ENCODE results near the gene TRDN.
"Not testable (repeated sequence)": the region's sequence is repeated elsewhere in the genome, so short reads cannot be mapped to it uniquely, and the experiment has no call there.

The TRDN gene

GRCh38 chr6:123489589-123489988, 147.2 kb downstream of the TRDN start:
- DNase-seq, result no peak

DNA sequence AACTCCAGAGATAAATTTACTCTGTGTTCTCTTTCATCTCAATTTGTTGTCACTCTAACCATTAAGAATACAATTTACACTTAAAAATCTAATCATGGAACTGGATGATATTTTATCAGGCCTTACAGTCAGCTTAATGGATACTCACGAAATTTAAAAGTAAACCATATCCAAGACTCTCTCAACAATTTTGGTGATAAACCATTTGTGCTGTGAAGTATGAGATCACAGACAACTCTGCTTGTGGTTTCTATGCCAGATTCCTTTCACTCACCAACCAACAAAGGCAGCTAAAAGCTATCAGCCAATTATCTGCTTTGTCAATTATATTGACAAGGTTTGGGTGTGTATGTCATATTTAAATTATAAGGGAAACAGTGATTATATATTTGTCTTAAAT, 155.8 kb downstream of the TRDN start:
- DNase-seq, result no peak

GRCh38 chr6:123472025-123472702, 164.6 kb downstream of the TRDN start:
- DNase-seq, result not testable (repeated sequence)

GRCh38 chr6:123467392-123467791, 169.4 kb downstream of the TRDN start:
- DNase-seq, result no peak

GRCh38 chr6:123462152-123462551, 174.6 kb downstream of the TRDN start:
- DNase-seq, result no peak

DNA sequence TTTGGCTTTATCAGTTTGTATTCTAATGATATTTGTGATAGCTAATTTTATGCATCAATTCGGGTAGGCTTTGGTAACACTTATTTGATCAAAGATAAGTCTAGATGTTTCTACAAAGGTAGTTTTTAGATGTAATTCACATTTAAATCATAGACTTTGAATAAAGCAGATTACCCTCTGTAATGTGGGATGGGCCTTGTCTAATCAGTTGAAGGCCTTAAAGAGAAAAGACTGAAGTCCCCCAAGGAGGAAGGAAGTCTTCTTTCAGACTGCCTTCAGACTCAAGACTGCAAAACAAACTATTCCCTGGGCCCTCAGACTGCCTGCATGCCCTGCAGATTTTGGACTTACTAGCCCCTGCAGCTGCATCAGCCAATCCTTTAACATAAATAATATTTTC, 178.5 kb downstream of the TRDN start:
- no peak for DNase-seq

DNA sequence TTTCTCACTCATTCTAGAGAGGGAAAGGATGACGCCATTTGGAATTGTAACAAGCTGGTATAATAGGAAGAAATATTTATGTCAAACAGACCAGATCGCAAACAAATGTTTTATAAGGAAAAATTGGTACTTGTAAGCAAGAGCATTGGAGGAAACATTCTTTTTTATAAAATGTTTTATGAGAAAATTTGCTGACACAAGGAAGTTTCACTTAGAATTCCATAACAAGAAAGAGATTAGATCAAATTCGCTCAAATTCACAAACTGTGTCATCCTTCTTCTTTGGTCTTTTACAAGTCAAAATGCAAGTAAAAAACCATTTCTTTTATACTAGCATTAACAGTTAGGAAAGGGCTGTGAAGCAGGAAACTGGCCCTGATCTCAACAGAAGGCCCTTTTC, 179.9 kb downstream of the TRDN start:
- DNase-seq, result no peak

DNA sequence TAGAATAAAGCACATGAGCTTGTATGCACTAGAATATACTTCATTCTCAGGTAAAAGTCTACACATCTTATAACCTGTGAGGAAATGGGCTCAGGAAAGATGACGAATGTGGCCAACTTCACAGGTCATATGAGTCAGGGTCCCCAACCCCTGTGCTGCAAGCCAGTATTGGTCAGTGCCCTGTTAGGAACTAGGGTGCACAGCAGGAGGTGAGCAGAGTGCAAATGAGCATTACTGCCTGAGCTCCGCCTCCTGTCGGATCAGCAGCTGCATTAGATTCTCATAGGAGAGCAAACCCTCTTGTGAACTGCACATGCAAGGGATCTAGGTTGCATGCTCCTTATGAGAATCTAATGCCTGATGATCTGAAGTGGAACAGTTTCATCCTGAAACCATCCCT, 182.3 kb downstream of the TRDN start:
- DNase-seq, result no peak

GRCh38 chr6:123453071-123453470, 183.7 kb downstream of the TRDN start:
- not testable (repeated sequence) for DNase-seq

GRCh38 chr6:123448306-123448884, 188.4 kb downstream of the TRDN start:
- DNase-seq, result no peak

DNA sequence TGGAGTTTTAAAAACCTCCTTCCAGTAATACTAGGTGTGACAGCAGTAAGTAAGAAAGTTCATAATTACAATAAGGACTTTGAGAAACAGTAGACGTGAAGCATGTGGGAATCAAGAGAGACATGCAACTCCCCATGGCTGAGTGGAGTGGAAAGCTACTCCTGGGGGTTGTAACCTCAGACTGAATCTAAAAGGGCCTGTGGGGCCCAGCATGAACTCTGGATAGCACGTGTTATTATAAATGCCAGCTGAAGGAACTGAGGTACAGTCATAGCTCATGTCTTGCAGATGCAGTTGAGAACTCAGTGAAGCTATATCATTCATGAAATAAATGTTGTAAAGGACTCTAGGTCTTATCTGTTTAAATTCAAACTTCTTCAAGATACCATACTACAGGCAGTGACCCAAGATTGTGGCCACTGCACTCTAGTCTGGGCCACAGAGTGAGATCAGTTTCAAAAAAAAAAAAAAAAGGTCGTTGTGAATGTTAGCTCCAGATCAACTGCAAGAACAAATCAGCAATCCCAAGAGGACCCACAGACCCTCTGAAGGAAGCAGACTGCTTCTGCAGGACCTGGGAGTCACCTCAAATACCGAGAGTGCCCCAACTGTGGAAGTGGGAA, 189.3 kb downstream of the TRDN start:
- DNase-seq, result no peak

- DNase-seq, result no peak
These were observed 197.4 kb downstream of the TRDN start for GRCh38 chr6:123439371-123439770.

DNA sequence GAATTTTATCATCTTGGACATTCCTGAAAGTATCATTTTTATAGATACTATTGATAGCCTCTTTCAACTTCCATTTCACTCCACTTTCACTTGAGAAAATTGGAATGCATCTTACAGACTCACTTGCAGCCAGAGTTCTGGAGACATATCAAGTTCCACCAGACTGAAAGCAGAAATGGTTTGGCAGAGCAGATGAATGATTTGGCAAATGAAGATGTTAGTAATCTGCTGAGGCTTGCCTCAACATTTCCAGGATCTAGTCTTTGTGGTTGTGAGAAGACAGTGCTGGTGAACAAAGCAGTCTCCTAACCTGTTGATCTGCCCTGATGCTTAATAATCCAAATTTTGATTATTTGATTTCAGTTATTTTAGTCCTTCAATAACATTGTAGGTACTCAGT, 202.6 kb downstream of the TRDN start:
- no peak for DNase-seq

- no peak for DNase-seq
These were observed 205.8 kb downstream of the TRDN start for GRCh38 chr6:123430970-123431369.

DNA sequence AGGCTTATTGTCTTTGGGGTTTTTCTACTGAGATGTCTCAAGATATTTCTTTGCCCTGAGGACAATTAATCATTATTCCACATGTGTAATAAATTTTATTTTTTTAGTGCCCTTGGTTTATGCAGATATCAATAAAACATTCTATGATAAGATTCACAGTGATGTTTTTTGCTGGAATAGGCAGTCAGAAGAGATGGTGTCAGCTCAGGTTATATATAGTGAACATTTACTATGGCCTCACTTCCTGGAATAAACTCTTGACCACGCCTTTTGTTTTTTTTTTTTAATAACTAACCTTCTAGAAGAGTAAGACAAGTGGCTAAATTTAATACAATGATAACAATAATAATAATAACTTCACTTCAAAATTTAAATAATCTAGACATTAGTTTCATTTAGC, 209.7 kb downstream of the TRDN start:
- DNase-seq, result no peak

GRCh38 chr6:123423130-123423529, 213.6 kb downstream of the TRDN start:
- DNase-seq, result no peak

- no peak for DNase-seq
These were observed 216.2 kb downstream of the TRDN start for GRCh38 chr6:123420512-123420911.

GRCh38 chr6:123418071-123418470, 218.7 kb downstream of the TRDN start:
- no peak for DNase-seq

DNA sequence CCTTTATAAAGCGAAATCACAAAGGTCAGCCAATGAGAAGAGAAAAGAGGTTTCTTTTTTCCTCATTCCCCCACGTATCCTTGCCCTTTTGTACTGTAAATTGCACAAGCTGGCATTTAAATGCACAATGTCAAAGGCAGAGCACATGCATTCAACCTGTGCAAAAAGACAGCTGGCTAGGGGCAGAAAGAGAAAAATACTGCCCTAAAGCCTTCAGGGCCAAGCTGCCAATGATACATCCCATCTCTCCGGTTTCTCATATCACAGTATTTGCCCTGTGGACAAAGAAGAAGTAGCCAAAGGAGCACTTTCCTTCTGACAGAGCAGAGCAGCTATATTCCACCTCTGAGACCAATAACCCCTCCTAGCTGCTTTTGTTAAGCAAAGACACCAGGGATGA, 219.2 kb downstream of the TRDN start:
- DNase-seq, result no peak

- peak; percentile 29 to 35 for DNase-seq
These were observed 220.8 kb downstream of the TRDN start for GRCh38 chr6:123415844-123416468.

DNA sequence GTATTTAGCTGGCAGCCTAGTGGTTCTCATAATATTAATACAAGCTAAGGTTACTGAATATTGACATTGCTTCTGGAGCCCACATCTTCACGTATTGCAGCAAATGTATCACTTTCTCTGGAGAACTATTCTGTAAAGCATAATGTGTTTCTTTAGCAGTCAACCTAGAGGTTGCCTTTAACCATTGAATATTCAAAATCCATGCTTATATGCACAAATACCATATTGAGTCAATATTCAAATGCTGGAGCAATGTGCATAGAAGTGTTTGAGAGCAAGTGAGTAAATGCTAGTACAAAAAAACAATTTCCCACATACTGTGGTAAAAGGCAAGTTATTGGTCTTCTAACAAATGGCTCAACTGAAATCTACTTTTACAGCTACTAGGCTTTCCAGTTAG, 231.8 kb downstream of the TRDN start:
- DNase-seq, result no peak

GRCh38 chr6:123402052-123402451, 234.7 kb downstream of the TRDN start:
- no peak for DNase-seq

- no peak for DNase-seq
These were observed 238.7 kb downstream of the TRDN start for GRCh38 chr6:123398072-123398471.

- DNase-seq, result no peak
These were observed 243.4 kb downstream of the TRDN start for GRCh38 chr6:123393331-123393730.
